ENCODE measurements around the gene OTULINL. TPM values are rescaled to one million over a fixed set of nuclear protein-coding genes. Genes with fewer than 3 reads are reported as not detected.

OTULINL gene
- under 0.01 TPM in 1 of 2 replicates, not detected in the other for total RNA-seq

GRCh38 chr5:14581106-14581890, at the start of gene OTULINL:
Gene OTULINL (plus strand): TSS chr5:14581792. CDS start chr5:14581895, 103 bp downstream.

Other genes starting within 250 kb of the OTULINL start
- gene OTULIN, start 82.9 kb downstream of the OTULINL start, total RNA-seq: 10.6 and 14.8 TPM in 2 replicates